Endothelial cell of umbilical vein (primary cell): ENCODE data around the gene FLNB.

Source experiments
- CTCF ChIP-seq, 2 donors: IDR thresholded peaks; 1 replicate in 1 of 2; 2 replicates in 1 of 2; pipeline ENCODE4 v1.5.1; 2011; ENCODE audit warnings: low read length in 2 of 2, mild to moderate bottlenecking in 2 of 2, moderate library complexity in 2 of 2, control low read depth in 1 of 2, inconsistent platforms in 1 of 2, low read depth in 1 of 2; ENCODE audit not compliant: insufficient read depth in 1 of 2; ENCODE audit errors: extremely low read depth in 1 of 2
- JUN ChIP-seq: IDR thresholded peaks from 2 replicates; pipeline ENCODE4 v1.6.1; 2011; ENCODE audit warnings: borderline replicate concordance, low read depth; ENCODE audit not compliant: insufficient read length, insufficient read depth
- MYC ChIP-seq: IDR thresholded peaks from one replicate; pipeline ENCODE4 v1.6.1; 2011; ENCODE audit warnings: mild to moderate bottlenecking, low read depth, low read length
- POLR2A ChIP-seq: IDR thresholded peaks from 2 replicates; pipeline ENCODE4 v1.6.1; 2012; ENCODE audit warnings: low read depth, mild to moderate bottlenecking, control low read depth, low read length
- TF ChIP-seq, protein P1 (sequence below): IDR thresholded peaks from 2 replicates; pipeline ENCODE4 v1.6.1; 2011; ENCODE audit not compliant: insufficient read depth, insufficient read length

GRCh38 chr3:58055314-58055713 lies 47.1 kb downstream of the FLNB start:
- TF ChIP-seq CTCF (IDR thresholded peaks at IDR 0.05; ENCODE audit: extremely low read depth in 1 of 2, insufficient read depth in 1 of 2, low read depth in 1 of 2, low read length in 2 of 2), result no peak
- TF ChIP-seq, protein P1, sequence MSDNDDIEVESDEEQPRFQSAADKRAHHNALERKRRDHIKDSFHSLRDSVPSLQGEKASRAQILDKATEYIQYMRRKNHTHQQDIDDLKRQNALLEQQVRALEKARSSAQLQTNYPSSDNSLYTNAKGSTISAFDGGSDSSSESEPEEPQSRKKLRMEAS, result no peak
- TF ChIP-seq MYC, result no peak
- TF ChIP-seq POLR2A, result no peak
- TF ChIP-seq JUN, result no peak
